ENCODE measurements around the gene UMAD1. TPM values are rescaled to one million over a fixed set of nuclear protein-coding genes. Genes with fewer than 3 reads are reported as not detected.

UMAD1 gene
- total and polyA plus RNA-seq, 2 of the 4 experiments (the other 2 are of a cell fraction), result 5.2 to 8.4 TPM

DNA sequence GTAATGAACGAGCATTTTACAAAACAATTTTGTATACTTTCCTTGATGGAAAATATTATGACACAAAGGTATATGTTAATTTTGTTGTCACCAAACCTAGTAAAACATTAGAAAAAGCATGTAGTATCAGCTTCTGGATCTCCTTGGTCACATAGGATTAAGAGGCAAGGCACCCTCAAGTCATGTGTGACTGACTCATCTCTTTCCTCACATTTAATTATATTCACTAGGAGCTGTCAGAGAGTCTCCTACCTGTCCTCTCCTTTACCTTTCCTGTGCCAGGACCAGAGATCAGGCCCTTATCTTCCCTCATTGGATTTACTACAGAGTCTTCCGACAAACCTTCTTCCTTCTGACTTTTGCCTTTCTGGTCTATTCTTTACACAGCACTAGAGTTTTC is 189.1 kb downstream of the UMAD1 start:
- dilution Hi-C loops (cut with HindIII; ENCODE audit: low sequenced_read_pairs, unreplicated experiment), result no loop called here
- DNase-seq, result no peak
- POLR2A ChIA-PET (ENCODE audit: unreplicated experiment), result no interaction called here

More for the DNA sequence above, 189.1 kb downstream of the UMAD1 start:
- Histone ChIP-seq H4K20me1 (ENCODE audit: insufficient read depth, low read length) (no peaks in the 10 kb centered on the region), H3K4ac (ENCODE audit: low read depth, low read length) (no peak overlapping the region), H3K14ac (replicated peaks; ENCODE audit: low read depth, low read length) (no peak overlapping the region), H4K8ac (ENCODE audit: low read depth in 2 of 2, low read length in 2 of 2) (no peak overlapping the region), H3K56ac (ENCODE audit: extremely low read depth, insufficient read depth, low read length) (no peak overlapping the region), H4K91ac (ENCODE audit: insufficient read depth, low read depth, low read length) (no peak overlapping the region), H3K36me3 (ENCODE audit: control insufficient read depth, insufficient read depth, low read length) (no peaks in the 10 kb centered on the region), H3K18ac (ENCODE audit: low read depth, low read length) (no peak overlapping the region), H3K79me1 (ENCODE audit: low read depth in 1 of 2, low read length in 2 of 2) (no peaks in the 10 kb centered on the region), H2BK20ac (ENCODE audit: low read depth, low read length) (no peak overlapping the region), H3K27ac (ENCODE audit: insufficient read depth, low read length) (no peak overlapping the region), H2AFZ (replicated peaks; ENCODE audit: low read length, poor library complexity) (no peak overlapping the region), H3K4me2 (ENCODE audit: low read depth, low read length) (no peak overlapping the region), H3K9ac (ENCODE audit: low read depth, low read length) (no peak overlapping the region), H2AK5ac (ENCODE audit: low read depth, low read length) (no peak overlapping the region), H2AK9ac (replicated peaks; ENCODE audit: low read depth, low read length, poor library complexity) (no peak overlapping the region), H3K27me3 (ENCODE audit: control insufficient read depth, insufficient read depth, low read length) (no peaks in the 10 kb centered on the region), H3K9me1 (ENCODE audit: insufficient read depth, low read length) (no peaks in the 10 kb centered on the region), H3K4me3 (ENCODE audit: insufficient read depth, low read depth, low read length) (no peak overlapping the region), H3K23ac (ENCODE audit: low read depth, low read length) (no peak overlapping the region), H3K4me1 (ENCODE audit: control insufficient read depth, insufficient read depth, low read length) (no peaks in the 10 kb centered on the region), H2BK5ac (ENCODE audit: low read depth, low read length, poor library complexity, severe bottlenecking) (no peak overlapping the region), H2BK15ac (ENCODE audit: low read depth, low read length) (no peak overlapping the region), H2BK120ac (ENCODE audit: low read depth, low read length) (no peak overlapping the region), H3K9me3 (ENCODE audit: control insufficient read depth, insufficient read depth, low read length) (no peaks in the 10 kb centered on the region), H4K5ac (ENCODE audit: low read depth, low read length) (no peak overlapping the region)
- no peak for ATAC-seq (ENCODE audit: low read depth)
- intact Hi-C loops (cut with micrococcal nuclease), result no loop called here
- CTCF ChIA-PET, result no interaction called here
- no CpG with 5 or more reads among the region's 2 CpGs for WGBS, 2 experiments (ENCODE audit: extremely low coverage in 2 of 2, insufficient read length in 1 of 2)
- in situ Hi-C loops (cut with MboI; ENCODE audit: low sequenced_read_pairs), result no loop called here
- TF ChIP-seq, protein P1, sequence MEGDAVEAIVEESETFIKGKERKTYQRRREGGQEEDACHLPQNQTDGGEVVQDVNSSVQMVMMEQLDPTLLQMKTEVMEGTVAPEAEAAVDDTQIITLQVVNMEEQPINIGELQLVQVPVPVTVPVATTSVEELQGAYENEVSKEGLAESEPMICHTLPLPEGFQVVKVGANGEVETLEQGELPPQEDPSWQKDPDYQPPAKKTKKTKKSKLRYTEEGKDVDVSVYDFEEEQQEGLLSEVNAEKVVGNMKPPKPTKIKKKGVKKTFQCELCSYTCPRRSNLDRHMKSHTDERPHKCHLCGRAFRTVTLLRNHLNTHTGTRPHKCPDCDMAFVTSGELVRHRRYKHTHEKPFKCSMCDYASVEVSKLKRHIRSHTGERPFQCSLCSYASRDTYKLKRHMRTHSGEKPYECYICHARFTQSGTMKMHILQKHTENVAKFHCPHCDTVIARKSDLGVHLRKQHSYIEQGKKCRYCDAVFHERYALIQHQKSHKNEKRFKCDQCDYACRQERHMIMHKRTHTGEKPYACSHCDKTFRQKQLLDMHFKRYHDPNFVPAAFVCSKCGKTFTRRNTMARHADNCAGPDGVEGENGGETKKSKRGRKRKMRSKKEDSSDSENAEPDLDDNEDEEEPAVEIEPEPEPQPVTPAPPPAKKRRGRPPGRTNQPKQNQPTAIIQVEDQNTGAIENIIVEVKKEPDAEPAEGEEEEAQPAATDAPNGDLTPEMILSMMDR (conservative IDR thresholded peaks at IDR 0.05; ENCODE audit: low read depth, low read length), result no peak
- TF ChIP-seq RCOR1 (IDR thresholded peaks at IDR 0.05; ENCODE audit: insufficient replicate concordance, low read length), result no peak
- TF ChIP-seq FOS (IDR thresholded peaks at IDR 0.05; ENCODE audit: low read depth, low read length), result no peak
- no peak for TF ChIP-seq NFE2L2 (IDR thresholded peaks at IDR 0.05; ENCODE audit: low read depth, low read length)
- no peak for TF ChIP-seq MXI1 (IDR thresholded peaks at IDR 0.05; ENCODE audit: borderline replicate concordance, low read depth, low read length)
- TF ChIP-seq ELK1 (IDR thresholded peaks at IDR 0.05; ENCODE audit: borderline replicate concordance, low read depth, low read length), result no peak
- TF ChIP-seq CHD1 (IDR thresholded peaks at IDR 0.05; ENCODE audit: low read depth, low read length), result no peak
- TF ChIP-seq SMC3 (IDR thresholded peaks at IDR 0.05; ENCODE audit: low read depth, low read length), result no peak
- BruUV-seq (replicated peaks), result no TSS peak
